DOHH2 (cell line): ENCODE data around the gene TGFBR2.

Source experiments
- CTCF ChIP-seq: fragments of 200-600 bp; sonication (generic); IDR thresholded peaks from one replicate; pipeline ENCODE4 v1.5.1; 2014; ENCODE audit warnings: antibody characterized with exemption, mild to moderate bottlenecking, low read depth, low read length; ENCODE audit not compliant: poor library complexity, severe bottlenecking
- EZH2phosphoT487 ChIP-seq: fragments of 200-600 bp; sonication (generic); IDR thresholded peaks from 2 replicates; pipeline ENCODE4 v1.6.1; 2017; ENCODE audit warnings: borderline replicate concordance, mild to moderate bottlenecking, antibody characterized with exemption, low read length, moderate library complexity, mixed read lengths

DNA sequence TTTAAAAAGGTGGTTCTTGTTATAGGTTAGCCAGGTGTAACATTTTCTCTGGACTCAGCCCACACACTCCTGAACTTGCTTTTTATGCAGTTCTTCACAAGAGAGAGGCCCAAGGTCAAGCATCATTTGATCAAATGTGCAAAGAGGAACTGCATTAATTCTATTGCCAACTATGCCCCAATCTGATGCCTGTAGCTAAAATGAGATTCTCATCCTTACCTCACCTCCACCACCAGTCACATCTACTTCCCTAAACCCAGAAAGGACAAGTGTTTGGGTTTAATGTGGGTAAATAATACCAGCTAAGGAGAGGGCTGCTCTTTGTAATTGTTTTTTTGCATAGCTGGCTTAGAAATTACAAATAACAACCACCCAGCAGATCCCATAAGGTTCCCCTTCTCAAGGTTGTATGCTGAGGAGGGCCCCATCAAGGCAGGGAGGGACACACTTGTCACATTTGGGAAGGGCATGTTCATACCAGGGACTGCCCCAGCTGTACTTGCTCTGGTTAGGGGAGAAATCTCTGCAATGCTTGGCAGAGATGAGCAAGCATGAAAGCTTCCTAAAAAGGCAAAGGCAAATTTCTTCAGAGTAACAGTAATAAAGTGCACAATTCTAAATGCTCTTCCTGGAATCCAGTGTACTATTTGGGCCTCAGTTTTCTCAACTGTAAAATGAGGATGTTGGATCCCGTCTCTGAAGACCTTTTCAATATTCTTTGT lies 76.2 kb downstream of the TGFBR2 start:
- TF ChIP-seq CTCF, result no peak
- no peak for TF ChIP-seq EZH2phosphoT487
